H9 (cell line): ENCODE data around the gene CCM2L. TPM values are rescaled to one million over a fixed set of nuclear protein-coding genes. Genes with fewer than 3 reads are reported as not detected.

ENCODE experiments used
- DNase-seq: peaks from one replicate; pipeline ENCODE4 v3.0.0-alpha.2; 2017
- H2AFZ ChIP-seq: one replicate; pipeline ENCODE4 v1.6.1; 2013; ENCODE audit warnings: mild to moderate bottlenecking, low read length, control low read depth, moderate library complexity
- H2AK5ac ChIP-seq: 2 replicates; pipeline ENCODE4 v1.6.1; 2013; ENCODE audit warnings: low read length, control low read depth, mixed read lengths; ENCODE audit not compliant: insufficient read length
- H2BK120ac ChIP-seq: one replicate; pipeline ENCODE4 v1.6.1; 2013; ENCODE audit warnings: low read depth, mild to moderate bottlenecking, low read length, control low read depth, inconsistent platforms; ENCODE audit not compliant: poor library complexity, severe bottlenecking
- H2BK12ac ChIP-seq: 2 replicates; pipeline ENCODE4 v1.6.1; 2013; ENCODE audit warnings: low read length, control low read depth, mixed read lengths, low read depth; ENCODE audit not compliant: insufficient read length
- H2BK15ac ChIP-seq: 2 replicates; pipeline ENCODE4 v1.6.1; 2013; ENCODE audit warnings: low read depth, low read length, control low read depth
- H2BK20ac ChIP-seq: one replicate; pipeline ENCODE4 v1.6.1; 2013; ENCODE audit warnings: low read depth, mild to moderate bottlenecking, low read length, control low read depth, inconsistent platforms; ENCODE audit not compliant: poor library complexity, severe bottlenecking
- H2BK5ac ChIP-seq: 2 replicates; pipeline ENCODE4 v1.6.1; 2013; ENCODE audit warnings: low read length, control low read depth, mixed read lengths; ENCODE audit not compliant: insufficient read length
- H3K14ac ChIP-seq: 2 replicates; pipeline ENCODE4 v1.6.1; 2013; ENCODE audit warnings: low read length, control low read depth; ENCODE audit not compliant: insufficient read depth
- H3K18ac ChIP-seq: 2 replicates; pipeline ENCODE4 v1.6.1; 2013; ENCODE audit warnings: low read depth, mild to moderate bottlenecking, mixed read lengths, low read length, control low read depth; ENCODE audit not compliant: insufficient read length
- H3K23ac ChIP-seq: 2 replicates; pipeline ENCODE4 v1.6.1; 2013; ENCODE audit warnings: low read length, control low read depth, mixed read lengths, low read depth; ENCODE audit not compliant: insufficient read length
- H3K23me2 ChIP-seq: 2 replicates; pipeline ENCODE4 v1.6.1; 2013; ENCODE audit warnings: low read depth, mild to moderate bottlenecking, mixed read lengths, low read length, control low read depth; ENCODE audit not compliant: insufficient read length, poor library complexity, severe bottlenecking
- H3K27ac ChIP-seq: 2 replicates; pipeline ENCODE4 v1.5.1; 2013; ENCODE audit warnings: low read length, control low read depth, mixed read lengths, low read depth; ENCODE audit not compliant: insufficient read length
- H3K27me3 ChIP-seq: 2 replicates; pipeline ENCODE4 v1.6.1; 2013; ENCODE audit warnings: low read length, control low read depth, inconsistent platforms; ENCODE audit not compliant: insufficient read depth
- H3K4ac ChIP-seq: 2 replicates; pipeline ENCODE4 v1.6.1; 2013; ENCODE audit warnings: low read depth, mild to moderate bottlenecking, control low read depth, inconsistent platforms, low read length, moderate library complexity
- H3K4me1 ChIP-seq: 2 replicates; pipeline ENCODE4 v1.6.1; 2013; ENCODE audit warnings: low read length, control low read depth, inconsistent platforms; ENCODE audit not compliant: insufficient read depth
- H3K4me2 ChIP-seq: 2 replicates; pipeline ENCODE4 v1.6.1; 2013; ENCODE audit warnings: low read length, control low read depth, mixed read lengths; ENCODE audit not compliant: insufficient read length, insufficient read depth
- H3K56ac ChIP-seq: 2 replicates; pipeline ENCODE4 v1.6.1; 2013; ENCODE audit warnings: low read depth, mild to moderate bottlenecking, mixed read lengths, low read length, control low read depth; ENCODE audit not compliant: insufficient read length
- H3K79me1 ChIP-seq: 2 replicates; pipeline ENCODE4 v1.6.1; 2013; ENCODE audit warnings: low read depth, mild to moderate bottlenecking, moderate library complexity, low read length, control low read depth, inconsistent platforms; ENCODE audit not compliant: insufficient read depth, poor library complexity, severe bottlenecking
- H3K79me2 ChIP-seq: 2 replicates; pipeline ENCODE4 v1.6.1; 2013; ENCODE audit warnings: low read length, control low read depth, inconsistent platforms; ENCODE audit not compliant: insufficient read depth
- H3K9ac ChIP-seq: 2 replicates; pipeline ENCODE4 v1.6.1; 2013; ENCODE audit warnings: low read length, control low read depth, mixed read lengths; ENCODE audit not compliant: insufficient read length; ENCODE audit errors: extremely low read depth
- H3K9me3 ChIP-seq: one replicate; pipeline ENCODE4 v1.6.1; 2013; ENCODE audit warnings: low read depth, low read length, inconsistent platforms; ENCODE audit not compliant: control insufficient read depth
- H3T11ph ChIP-seq: one replicate; pipeline ENCODE4 v1.6.1; 2013; ENCODE audit warnings: mild to moderate bottlenecking, low read length, control low read depth, inconsistent platforms
- H4K20me1 ChIP-seq: one replicate; pipeline ENCODE4 v1.6.1; 2013; ENCODE audit not compliant: control insufficient read depth, insufficient read length, insufficient read depth
- H4K5ac ChIP-seq: 2 replicates; pipeline ENCODE4 v1.6.1; 2013; ENCODE audit warnings: low read depth, mild to moderate bottlenecking, mixed read lengths, low read length, control low read depth; ENCODE audit not compliant: insufficient read length
- H4K8ac ChIP-seq: replicated peaks from 2 replicates; pipeline ENCODE4 v1.6.1; 2013; ENCODE audit warnings: low read length, control low read depth, mixed read lengths, low read depth; ENCODE audit not compliant: insufficient read length
- H4K91ac ChIP-seq: 2 replicates; pipeline ENCODE4 v1.6.1; 2013; ENCODE audit warnings: low read depth, mild to moderate bottlenecking, moderate library complexity, mixed read lengths, low read length, control low read depth; ENCODE audit not compliant: insufficient read length
- H3K27ac Mint-ChIP-seq, 3 experiments: 2 replicates in 2 of 3; 3 replicates in 1 of 3; pipeline ENCODE4 v1.8.0; 2020 to 2021; ENCODE audit warnings: mixed read lengths in 3 of 3, mild to moderate bottlenecking in 1 of 3, moderate library complexity in 1 of 3
- H3K27me3 Mint-ChIP-seq: 2 replicates; pipeline ENCODE4 v1.8.0; 2021; ENCODE audit warnings: low read depth, mild to moderate bottlenecking, moderate library complexity, mixed read lengths
- H3K36me3 Mint-ChIP-seq, 3 experiments: 2 replicates in 2 of 3; 3 replicates in 1 of 3; pipeline ENCODE4 v1.8.0; 2020 to 2021; ENCODE audit warnings: low read depth in 3 of 3, mixed read lengths in 3 of 3; ENCODE audit not compliant: insufficient read depth in 1 of 3
- H3K4me1 Mint-ChIP-seq, 2 experiments: 2 replicates each; pipeline ENCODE4 v1.8.0; 2020; ENCODE audit warnings: mixed read lengths in 2 of 2
- H3K4me3 Mint-ChIP-seq, 2 experiments: 2 replicates in 1 of 2; 3 replicates in 1 of 2; pipeline ENCODE4 v1.8.0; 2020 to 2021; ENCODE audit warnings: mild to moderate bottlenecking in 2 of 2, mixed read lengths in 2 of 2, moderate library complexity in 1 of 2
- H3K9me3 Mint-ChIP-seq, 2 experiments: 2 replicates in 1 of 2; 3 replicates in 1 of 2; pipeline ENCODE4 v1.8.0; 2020; ENCODE audit warnings: mild to moderate bottlenecking in 2 of 2, mixed read lengths in 2 of 2, moderate library complexity in 1 of 2
- CTCF ChIP-seq: fragments of 200-600 bp; sonication (generic); conservative IDR thresholded peaks from 3 replicates; pipeline ENCODE4 v1.8.0; 2021; ENCODE audit warnings: antibody characterized with exemption, mild to moderate bottlenecking
- WGBS: extraction: QIAGEN DNeasy Blood & Tissue Kit; methylation state at CpG from one replicate; pipeline ENCODE4 v1.1.7; 2013; ENCODE audit warnings: missing lambda C conversion rate, low lambda C conversion rate, mixed read lengths; ENCODE audit not compliant: insufficient read length; ENCODE audit errors: extremely low coverage; 5-methylcytosine and 5-hydroxymethylcytosine counted together
- total RNA-seq: library from RNA; stranded (reverse); gene quantifications from 2 replicates; pipeline ENCODE4 v1.2.1, GENCODE V29; 2021

Gene CCM2L
- total RNA-seq, 1 experiment from 2014 or later: 4.6 TPM

DNA sequence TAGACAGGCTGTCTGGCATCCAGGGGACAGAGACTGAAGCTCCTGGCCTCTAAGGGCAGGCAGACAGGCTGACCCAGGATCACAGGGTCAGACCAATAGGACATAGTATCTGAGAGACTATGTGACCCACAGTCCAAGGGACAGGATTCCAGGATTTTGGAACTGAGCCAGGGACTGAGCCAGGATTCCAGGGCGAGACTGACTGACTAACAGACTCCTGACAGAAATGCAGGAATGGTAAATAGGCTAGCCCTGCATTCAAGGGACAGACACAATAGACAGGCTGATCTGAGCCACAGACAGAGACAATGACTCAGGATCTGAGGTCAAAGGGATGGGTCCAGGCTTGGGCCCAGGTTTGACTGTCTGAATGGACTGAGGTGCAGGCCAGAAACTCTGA is 22.5 kb upstream of the CCM2L start:
- no CpG with 5 or more reads among the region's 1 CpG for WGBS
- no peak overlapping the region for H2AFZ ChIP-seq
- no peaks in the 10 kb centered on the region for H3K23me2 ChIP-seq

More for the DNA sequence above, 22.5 kb upstream of the CCM2L start:
- Histone ChIP-seq H3K4ac (no peak overlapping the region), H3K23ac (no peak overlapping the region), H3K79me1 (no peaks in the 10 kb centered on the region), H2BK5ac (no peak overlapping the region), H2AK5ac (no peak overlapping the region), H3K9ac (no peak overlapping the region), H2BK20ac (no peak overlapping the region), H3K9me3 (no peaks in the 10 kb centered on the region), H2BK15ac (no peak overlapping the region), H3K79me2 (no peaks in the 10 kb centered on the region), H3K56ac (no peak overlapping the region), H4K91ac (no peak overlapping the region), H3K4me1 (no peaks in the 10 kb centered on the region), H3K18ac (no peak overlapping the region), H3K27ac (no peak overlapping the region), H3K14ac (no peak overlapping the region), H3T11ph (no peak overlapping the region), H4K20me1 (no peaks in the 10 kb centered on the region), H2BK12ac (no peak overlapping the region), H3K27me3 (no peaks in the 10 kb centered on the region), H3K4me2 (no peak overlapping the region), H2BK120ac (no peak overlapping the region), H4K5ac (no peak overlapping the region), H4K8ac (no peak overlapping the region)
- peaks cover 2% of the 10 kb centered on the region in 2 experiments; a peak in 1 of 4 replicates for H3K4me1 Mint-ChIP-seq
- H3K27ac Mint-ChIP-seq: no peak overlapping the region; a peak in 2 of 7 replicates
- H3K4me3 Mint-ChIP-seq: no peak overlapping the region
- peaks cover 16% of the 10 kb centered on the region for H3K27me3 Mint-ChIP-seq
- H3K36me3 Mint-ChIP-seq: no peaks in the 10 kb centered on the region
- TF ChIP-seq CTCF: no peak
- H3K9me3 Mint-ChIP-seq: no peaks in the 10 kb centered on the region
- no peak for DNase-seq
